DMS153 (cell line): ENCODE results near the gene FAM209A.
"Not testable (repeated sequence)": the region's sequence is repeated elsewhere in the genome, so short reads cannot be mapped to it uniquely, and the experiment has no call there.

Experiments
- DNase-seq: peaks from one replicate; lab custom pipeline; 2025; lab: John Stamatoyannopoulos, UW

Gene FAM209A

DNA sequence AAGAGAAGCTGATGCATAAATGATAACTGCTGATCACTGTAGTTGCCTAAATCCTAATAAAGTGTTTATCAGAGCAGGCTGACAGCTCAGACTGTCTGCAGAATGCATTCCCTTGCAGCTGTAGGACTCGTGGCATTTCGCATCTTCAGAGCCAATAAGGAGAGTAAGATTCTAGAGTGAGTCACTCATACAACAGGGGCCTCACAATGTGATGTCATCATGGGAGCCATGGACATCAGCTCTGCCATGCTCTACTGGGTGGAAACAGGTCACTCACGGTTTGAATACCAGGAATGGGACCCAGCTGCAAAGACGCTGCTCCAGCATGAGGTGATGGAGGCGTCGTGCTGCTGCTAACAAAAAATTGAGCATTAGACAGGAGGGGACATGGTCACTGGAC is 15.9 kb downstream of the FAM209A start:
- DNase-seq: no peak

DNA sequence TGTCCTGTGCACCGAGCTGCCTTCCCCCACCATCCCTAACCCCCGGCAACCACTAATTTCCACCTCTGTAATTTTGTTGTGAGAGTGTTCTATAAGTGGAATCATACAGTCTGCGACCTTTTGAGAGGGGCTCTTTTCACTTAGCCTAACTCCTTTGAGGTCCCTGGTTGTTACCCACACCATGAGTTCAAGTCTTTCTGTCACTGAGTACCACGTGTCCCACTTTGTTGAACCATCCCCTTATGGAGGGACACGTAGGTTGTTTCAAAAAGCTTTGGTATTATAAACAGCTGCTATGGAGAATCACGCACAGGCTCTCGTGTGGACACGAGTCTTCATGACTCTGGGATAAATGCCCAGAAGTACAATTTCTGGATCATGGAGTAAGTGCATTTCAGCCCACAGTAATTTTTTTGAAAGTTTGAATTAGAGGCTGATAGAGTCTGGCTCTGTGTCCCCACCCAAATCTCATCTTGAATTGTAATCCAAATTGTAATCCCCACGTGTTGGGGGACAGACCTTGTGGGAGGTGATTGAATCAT is 18.0 kb downstream of the FAM209A start:
- no peak for DNase-seq

DNA sequence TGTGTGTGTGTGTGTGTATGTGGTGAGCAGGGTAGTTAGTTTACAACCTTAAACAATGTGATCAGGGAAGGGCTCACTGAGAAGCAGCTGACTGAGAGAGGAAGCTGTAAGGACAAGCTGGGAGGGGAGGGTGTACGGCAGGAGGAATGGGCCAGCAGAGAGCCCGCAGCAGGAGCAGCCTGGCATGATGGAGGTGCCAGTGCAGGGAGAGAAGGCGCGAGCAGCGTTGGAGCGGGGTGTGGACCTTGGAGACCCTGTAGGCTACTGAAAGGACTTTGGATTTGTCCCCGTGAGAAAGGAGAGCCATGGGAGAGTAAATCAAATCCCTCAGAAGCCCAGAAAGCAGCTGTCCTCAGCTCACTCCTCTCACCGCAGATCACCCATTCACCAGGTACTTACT is 27.0 kb downstream of the FAM209A start:
- no peak for DNase-seq

DNA sequence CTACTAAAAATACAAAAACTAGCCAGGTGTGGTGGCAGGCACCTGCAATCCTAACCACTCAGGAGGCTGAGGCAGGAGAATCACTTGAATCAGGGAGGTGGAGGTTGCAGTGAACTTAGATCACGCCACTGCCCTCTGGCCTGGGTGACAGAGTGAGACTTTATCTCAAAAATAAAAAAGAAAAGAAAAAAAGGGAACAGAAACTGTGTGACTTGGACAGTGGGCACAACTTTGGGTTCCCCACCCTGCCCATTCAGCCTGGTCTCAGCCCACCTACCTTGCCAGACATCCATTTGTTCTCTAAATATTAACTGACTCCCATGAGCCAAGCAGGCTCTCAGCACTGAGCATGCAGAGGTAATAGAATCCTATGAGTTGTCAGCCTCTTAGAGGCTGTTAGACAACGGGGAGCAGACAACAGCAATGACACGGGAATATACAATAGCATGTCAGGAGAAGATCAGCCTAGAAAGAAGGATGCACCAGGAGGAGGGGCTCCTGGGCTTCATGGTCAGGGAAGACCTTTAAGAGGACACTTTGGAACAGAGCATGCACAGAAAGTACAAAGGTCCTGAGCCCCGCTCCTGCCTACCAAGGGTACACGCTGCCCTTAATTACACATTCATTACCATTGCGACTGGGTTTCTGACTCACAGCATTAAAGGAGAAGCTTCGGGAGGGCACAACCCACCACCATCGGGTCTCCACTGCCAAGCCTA is 28.5 kb downstream of the FAM209A start:
- no peak for DNase-seq

GRCh38 chr20:56554869-56555268 is 30.3 kb downstream of the FAM209A start:
- DNase-seq: peak; percentile 98

- DNase-seq: no peak
Measured at GRCh38 chr20:56558968-56559367, 34.4 kb downstream of the FAM209A start.

- DNase-seq: not testable (repeated sequence)
Measured at GRCh38 chr20:56564526-56564925, 40.0 kb downstream of the FAM209A start.

GRCh38 chr20:56565511-56565910 is 41.0 kb downstream of the FAM209A start:
- DNase-seq: no peak

DNA sequence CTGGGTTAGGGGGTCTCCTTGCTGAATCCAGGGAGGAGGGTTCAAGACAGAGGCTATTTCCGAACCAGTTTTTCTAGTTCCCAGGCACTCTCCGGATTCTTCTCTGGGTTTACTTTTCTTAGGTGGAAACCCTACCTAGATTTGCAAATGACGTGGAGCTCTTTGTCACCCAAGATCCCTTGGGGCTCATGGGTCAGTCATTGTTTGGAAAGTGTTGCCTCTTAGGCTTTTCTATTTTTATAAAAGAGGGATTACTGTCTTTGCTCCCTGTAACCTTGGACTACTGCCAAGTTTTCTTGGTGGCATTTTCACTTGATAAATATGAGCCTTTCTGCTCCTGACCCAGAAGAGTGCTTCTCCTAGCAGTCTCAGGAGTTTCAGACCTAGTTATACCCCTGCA is 42.1 kb downstream of the FAM209A start:
- DNase-seq: peak; percentile 76

DNA sequence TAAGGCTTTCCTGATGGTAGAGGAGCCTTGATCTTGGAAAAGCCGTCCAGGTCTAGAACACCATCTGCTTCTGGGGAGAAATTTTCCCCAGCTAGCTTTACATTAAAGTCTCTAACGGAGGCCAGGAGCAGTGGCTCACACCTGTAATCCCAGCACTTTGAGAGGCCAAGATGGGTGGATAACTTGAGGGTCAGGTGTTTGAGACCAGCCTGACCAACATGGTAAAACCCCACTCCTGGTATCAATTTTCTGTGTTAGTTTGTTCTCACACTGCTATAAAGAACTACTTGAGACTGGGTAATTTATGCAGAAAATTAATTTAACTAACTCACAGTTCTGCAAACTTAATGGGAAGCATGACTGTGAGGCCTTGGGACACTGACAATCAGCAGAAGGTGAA is 46.3 kb downstream of the FAM209A start:
- DNase-seq: no peak

DNA sequence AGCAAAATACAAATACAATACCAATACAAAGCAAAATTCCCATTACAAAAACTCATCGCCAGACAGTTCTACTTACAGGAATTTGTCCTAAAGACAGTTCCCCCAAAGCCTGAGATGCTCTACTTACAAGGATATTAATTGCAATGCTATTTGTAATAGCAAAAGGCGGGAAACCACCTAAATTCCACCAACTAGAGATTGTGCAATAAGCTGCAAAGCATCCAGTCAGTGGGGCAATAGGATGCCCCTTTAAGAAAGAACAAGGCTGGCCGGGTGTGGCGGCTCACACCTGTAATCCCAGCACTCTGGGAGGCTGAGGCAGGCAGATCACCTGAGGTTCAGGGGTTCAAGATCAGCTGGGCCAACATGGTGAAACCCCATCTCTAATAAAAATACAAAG is 47.6 kb downstream of the FAM209A start:
- DNase-seq: no peak

- no peak for DNase-seq
Measured at GRCh38 chr20:56573986-56574385, 49.4 kb downstream of the FAM209A start.

- DNase-seq: no peak
Measured at GRCh38 chr20:56574531-56575142, 50.1 kb downstream of the FAM209A start.

DNA sequence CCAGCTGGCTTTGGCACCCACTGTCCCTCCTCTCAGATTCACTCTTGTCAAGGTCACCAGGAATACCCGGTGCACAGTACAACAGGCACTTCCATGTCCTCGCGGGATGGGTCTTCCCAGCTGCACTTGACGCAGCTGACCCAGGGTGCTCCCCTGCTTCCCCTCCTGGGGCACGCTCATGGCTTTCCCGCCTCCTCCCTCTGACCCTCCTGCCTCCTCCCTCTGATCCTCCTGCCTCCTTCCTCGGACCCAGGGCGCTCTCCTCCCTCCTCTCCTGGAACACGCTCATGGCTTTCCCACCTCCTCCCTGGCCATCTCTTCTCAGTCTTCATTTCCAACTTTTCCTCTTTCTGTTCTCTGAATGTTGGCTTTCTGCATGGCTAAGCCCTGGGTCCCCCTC is 50.6 kb downstream of the FAM209A start:
- no peak for DNase-seq
